GM10266 (cell line): Measurements from ENCODE around the gene LGR5.
"Not testable (repeated sequence)": the region's sequence is repeated elsewhere in the genome, so short reads cannot be mapped to it uniquely, and the experiment has no call there.

Source experiments
- DNase-seq: peaks from one replicate; pipeline ENCODE4 v3.0.0; 2012; ENCODE audit errors: extremely low spot score
- CTCF ChIP-seq: IDR thresholded peaks from 2 replicates; pipeline ENCODE4 v1.5.1; 2012; ENCODE audit warnings: mild to moderate bottlenecking, low read depth; ENCODE audit not compliant: control insufficient read depth, insufficient read depth; ENCODE audit errors: missing control alignments

The LGR5 gene

GRCh38 chr12:71476513-71476912 lies 36.9 kb downstream of the LGR5 start:
- no peak for TF ChIP-seq CTCF
- DNase-seq = no peak

GRCh38 chr12:71477609-71478008 lies 38.0 kb downstream of the LGR5 start:
- TF ChIP-seq CTCF = no peak
- no peak for DNase-seq

GRCh38 chr12:71478270-71478669 lies 38.7 kb downstream of the LGR5 start:
- DNase-seq = no peak
- no peak for TF ChIP-seq CTCF

- DNase-seq = no peak
- TF ChIP-seq CTCF = no peak
Observed at GRCh38 chr12:71484272-71484905, 44.8 kb downstream of the LGR5 start.

- not testable (repeated sequence) for DNase-seq
Observed at GRCh38 chr12:71490844-71491243, 51.2 kb downstream of the LGR5 start.

GRCh38 chr12:71492604-71493003 lies 53.0 kb downstream of the LGR5 start:
- DNase-seq = no peak
- TF ChIP-seq CTCF = no peak

GRCh38 chr12:71499834-71500233 lies 60.2 kb downstream of the LGR5 start:
- no peak for TF ChIP-seq CTCF
- DNase-seq = no peak
